Astrocyte of the spinal cord (primary cell): ENCODE measurements around the gene UBR7.

Experiments used
- DNase-seq: peaks from one replicate; pipeline ENCODE4 v3.0.0; 2011; ENCODE audit warnings: low read depth, low spot score
- H3K4me3 ChIP-seq: 2 replicates; pipeline ENCODE4 v1.5.1; 2011; ENCODE audit warnings: low read depth, mild to moderate bottlenecking, low read length, moderate library complexity
- in situ Hi-C: cut with HindIII; loops from 2 replicates; pipeline ENCODE4 v1.10.0; 2017; ENCODE audit warnings: low sequenced_read_pairs
- TF ChIP-seq, protein P1 (sequence below): IDR thresholded peaks from 2 replicates; pipeline ENCODE4 v1.5.1; 2012; ENCODE audit warnings: low read depth, mild to moderate bottlenecking, low read length, inconsistent platforms

Gene UBR7

DNA sequence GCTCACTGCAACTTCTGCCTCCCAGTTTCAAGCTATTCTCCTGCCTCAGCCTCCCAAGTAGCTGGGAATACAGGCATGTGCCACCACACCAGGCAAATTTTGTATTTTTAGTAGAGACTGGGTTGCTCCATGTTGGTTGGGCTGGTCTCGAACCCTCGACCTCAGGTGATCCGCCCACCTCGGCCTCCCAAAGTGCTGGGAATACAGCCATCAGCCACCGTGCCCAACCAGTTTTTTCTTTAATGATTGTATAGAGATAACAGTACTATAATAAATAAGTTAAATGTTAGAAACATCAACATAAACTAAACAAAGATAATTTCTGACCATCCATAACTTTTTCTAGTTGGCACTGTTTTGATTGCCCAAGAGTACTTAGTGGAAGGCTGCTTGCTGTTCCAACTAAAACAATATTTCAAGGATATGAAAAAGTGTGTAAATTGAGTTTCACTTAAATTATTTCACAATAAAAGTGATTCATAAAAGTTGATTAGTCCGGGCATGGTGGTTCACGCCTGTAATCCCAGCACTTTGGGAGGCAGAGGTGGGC, 5.8 kb upstream of the UBR7 start:
- in situ Hi-C loops: no loop called here
- no peak for DNase-seq
- no peak overlapping the region for H3K4me3 ChIP-seq
- TF ChIP-seq, protein P1, sequence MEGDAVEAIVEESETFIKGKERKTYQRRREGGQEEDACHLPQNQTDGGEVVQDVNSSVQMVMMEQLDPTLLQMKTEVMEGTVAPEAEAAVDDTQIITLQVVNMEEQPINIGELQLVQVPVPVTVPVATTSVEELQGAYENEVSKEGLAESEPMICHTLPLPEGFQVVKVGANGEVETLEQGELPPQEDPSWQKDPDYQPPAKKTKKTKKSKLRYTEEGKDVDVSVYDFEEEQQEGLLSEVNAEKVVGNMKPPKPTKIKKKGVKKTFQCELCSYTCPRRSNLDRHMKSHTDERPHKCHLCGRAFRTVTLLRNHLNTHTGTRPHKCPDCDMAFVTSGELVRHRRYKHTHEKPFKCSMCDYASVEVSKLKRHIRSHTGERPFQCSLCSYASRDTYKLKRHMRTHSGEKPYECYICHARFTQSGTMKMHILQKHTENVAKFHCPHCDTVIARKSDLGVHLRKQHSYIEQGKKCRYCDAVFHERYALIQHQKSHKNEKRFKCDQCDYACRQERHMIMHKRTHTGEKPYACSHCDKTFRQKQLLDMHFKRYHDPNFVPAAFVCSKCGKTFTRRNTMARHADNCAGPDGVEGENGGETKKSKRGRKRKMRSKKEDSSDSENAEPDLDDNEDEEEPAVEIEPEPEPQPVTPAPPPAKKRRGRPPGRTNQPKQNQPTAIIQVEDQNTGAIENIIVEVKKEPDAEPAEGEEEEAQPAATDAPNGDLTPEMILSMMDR: no peak

DNA sequence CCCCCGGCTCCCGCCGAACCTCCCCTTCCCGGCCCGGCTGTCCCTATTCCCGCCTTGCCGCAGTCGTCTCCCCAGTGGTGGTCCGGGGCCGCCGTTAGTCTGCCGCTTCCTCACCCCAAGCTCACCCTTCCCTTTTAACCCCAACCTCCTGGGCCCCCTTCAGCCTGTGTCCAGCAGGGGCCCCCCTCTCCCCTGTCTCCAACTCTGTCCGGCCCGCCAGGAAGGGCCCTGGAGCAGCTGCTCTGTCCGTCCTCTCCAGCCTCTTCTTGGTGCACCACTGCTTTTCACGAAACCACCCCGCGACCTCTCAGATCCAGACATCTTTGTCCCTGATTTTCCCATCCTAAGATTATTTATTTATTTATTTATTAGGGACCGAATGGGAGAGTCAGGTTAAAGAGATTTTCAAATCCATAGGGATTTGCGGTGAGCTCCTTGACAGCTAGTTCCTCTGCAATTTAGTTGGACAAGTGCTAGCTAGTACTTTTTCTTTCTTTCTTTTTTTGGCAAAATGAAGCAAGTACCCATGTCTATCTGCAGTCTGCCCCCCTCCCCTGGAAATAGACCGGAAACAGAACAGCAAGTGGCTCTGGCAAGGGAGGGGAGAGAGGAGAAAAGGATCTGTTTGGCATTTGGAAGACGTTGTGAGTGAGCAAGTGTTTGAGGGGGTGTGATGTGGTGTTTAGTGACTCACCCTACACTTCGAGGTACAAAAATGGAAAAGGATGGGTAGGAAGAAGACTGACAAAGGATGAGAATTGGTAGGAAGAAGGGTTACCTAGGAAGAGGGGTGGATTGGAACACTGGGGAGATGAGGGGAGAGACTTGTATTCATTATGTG, 632 bp downstream of the UBR7 start:
- in situ Hi-C loops: no loop called here
- peak; percentile 66 for DNase-seq
- peak overlapping the region; percentile 94 for H3K4me3 ChIP-seq
- TF ChIP-seq, protein P1: peak; percentile 59

DNA sequence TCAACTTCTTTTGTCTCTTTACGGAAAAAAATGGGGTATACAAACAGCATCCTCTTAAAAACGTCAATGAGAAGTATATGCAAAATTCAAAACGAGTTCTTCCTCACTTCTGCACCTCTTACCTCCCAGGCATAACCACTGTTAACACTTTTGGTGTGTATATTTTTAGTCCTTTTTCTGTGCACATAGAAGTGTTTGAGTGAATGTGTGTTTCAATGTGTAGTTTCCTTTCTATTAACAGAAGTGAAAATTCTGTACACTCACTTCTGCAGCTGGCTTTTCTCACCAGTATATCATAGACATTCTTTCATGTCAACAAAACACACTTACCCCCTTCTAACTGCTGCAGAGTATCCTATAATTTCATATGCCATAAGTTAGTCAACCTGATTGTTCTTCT, 5.4 kb downstream of the UBR7 start:
- in situ Hi-C loops: no loop called here
- TF ChIP-seq, protein P1: no peak
- DNase-seq: no peak
- no peak overlapping the region for H3K4me3 ChIP-seq

DNA sequence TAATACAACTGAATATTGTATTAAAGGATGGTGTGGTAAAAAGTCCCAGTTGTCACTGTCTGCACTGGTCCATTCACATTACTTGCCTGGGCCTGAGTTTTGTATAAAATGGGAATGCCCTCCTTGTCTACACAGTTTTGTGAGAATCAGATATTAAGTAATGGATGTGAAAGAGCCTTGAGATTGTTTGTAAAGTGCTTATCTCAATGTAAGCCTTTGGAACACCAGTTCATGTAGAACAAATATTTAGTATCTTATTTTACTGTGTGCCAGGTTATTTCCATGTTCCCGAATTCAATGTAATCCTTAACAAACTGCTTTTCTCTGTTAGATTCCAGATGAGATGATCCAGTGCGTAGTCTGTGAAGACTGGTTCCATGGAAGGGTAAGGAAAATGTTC, 7.5 kb downstream of the UBR7 start:
- DNase-seq: no peak
- no peak overlapping the region for H3K4me3 ChIP-seq
- in situ Hi-C loops: no loop called here
- TF ChIP-seq, protein P1: no peak

DNA sequence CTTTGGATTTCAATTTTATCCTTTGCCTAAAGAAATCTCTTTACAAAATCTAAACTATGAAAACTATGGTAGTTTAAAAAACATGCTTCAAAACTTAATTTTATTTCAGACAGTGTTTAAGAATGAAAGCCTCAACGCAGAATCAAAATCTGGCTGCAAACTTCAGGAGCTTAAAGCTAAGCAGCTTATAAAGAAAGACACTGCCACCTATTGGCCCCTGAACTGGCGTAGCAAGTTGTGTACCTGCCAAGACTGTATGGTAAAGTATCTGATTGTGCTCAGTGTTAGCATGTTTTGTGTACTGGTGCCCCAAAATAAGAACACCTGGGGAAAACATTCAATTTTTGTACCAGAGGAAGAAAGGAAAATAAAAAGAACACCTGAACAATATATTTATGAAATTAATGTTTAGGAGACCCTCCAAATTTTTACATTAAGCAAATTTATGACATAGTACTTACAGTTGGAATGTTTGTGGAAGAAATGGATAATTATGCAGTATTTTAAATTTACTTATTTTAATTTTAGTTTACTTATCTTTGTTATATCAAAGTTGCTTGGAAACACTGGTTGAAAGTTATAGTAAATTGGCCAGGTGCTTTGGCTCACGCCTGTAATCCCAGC, 12.2 kb downstream of the UBR7 start:
- in situ Hi-C loops: no loop called here
- no peak overlapping the region for H3K4me3 ChIP-seq
- TF ChIP-seq, protein P1: peak; percentile 74
- DNase-seq: peak; percentile 69

DNA sequence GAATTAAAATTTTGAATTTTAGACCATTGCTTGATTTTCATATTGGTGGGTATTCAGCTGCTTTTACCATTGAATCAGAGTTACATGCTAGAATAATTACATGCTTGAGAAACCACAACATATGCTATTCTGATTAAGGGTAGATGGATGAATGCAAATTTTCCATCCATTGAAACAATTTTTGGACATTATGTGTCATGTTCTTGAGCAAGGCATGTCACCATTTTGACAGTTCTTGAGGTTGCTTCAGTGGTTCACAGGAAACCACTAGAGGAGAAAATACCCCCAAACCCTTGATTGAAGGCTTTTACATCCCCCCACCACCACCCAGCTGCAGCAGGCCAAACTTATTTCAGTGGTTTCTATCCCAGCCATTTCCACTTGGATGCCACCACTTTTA, 13.5 kb downstream of the UBR7 start:
- in situ Hi-C loops: no loop called here
- no peak overlapping the region for H3K4me3 ChIP-seq
- TF ChIP-seq, protein P1: no peak
- no peak for DNase-seq
